HCT116 (cell line): ENCODE measurements around the gene NR4A1.

Experiments
- POLR2A ChIP-seq: IDR thresholded peaks from 2 replicates; pipeline ENCODE4 v1.7.0; 2011; ENCODE audit warnings: borderline replicate concordance; ENCODE audit not compliant: insufficient read depth, insufficient read length; ENCODE audit errors: extremely low read depth
- TF ChIP-seq, protein P1 (sequence below): IDR thresholded peaks from 2 replicates; pipeline ENCODE4 v1.6.1; 2012
- TF ChIP-seq, protein P2 (sequence below): IDR thresholded peaks from 2 replicates; pipeline ENCODE4 v1.6.1; 2012; ENCODE audit warnings: low read depth
- TF ChIP-seq, protein P3 (sequence below), 3 experiments: fragments of 200-600 bp in 1 of 3; sonication (generic) in 1 of 3; IDR thresholded peaks in 2 of 3; conservative IDR thresholded peaks in 1 of 3; 2 replicates each; pipeline ENCODE4 v1.5.1; 2012 to 2017; ENCODE audit warnings: low read depth in 2 of 3, low read length in 2 of 3, antibody characterized with exemption in 1 of 3, borderline replicate concordance in 1 of 3, control low read depth in 1 of 3, mild to moderate bottlenecking in 1 of 3, mixed read lengths in 1 of 3, mixed run types in 1 of 3, moderate library complexity in 1 of 3; ENCODE audit not compliant: insufficient read depth in 1 of 3

- TF ChIP-seq, protein P1, sequence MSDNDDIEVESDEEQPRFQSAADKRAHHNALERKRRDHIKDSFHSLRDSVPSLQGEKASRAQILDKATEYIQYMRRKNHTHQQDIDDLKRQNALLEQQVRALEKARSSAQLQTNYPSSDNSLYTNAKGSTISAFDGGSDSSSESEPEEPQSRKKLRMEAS, result no peak
- TF ChIP-seq, protein P2, sequence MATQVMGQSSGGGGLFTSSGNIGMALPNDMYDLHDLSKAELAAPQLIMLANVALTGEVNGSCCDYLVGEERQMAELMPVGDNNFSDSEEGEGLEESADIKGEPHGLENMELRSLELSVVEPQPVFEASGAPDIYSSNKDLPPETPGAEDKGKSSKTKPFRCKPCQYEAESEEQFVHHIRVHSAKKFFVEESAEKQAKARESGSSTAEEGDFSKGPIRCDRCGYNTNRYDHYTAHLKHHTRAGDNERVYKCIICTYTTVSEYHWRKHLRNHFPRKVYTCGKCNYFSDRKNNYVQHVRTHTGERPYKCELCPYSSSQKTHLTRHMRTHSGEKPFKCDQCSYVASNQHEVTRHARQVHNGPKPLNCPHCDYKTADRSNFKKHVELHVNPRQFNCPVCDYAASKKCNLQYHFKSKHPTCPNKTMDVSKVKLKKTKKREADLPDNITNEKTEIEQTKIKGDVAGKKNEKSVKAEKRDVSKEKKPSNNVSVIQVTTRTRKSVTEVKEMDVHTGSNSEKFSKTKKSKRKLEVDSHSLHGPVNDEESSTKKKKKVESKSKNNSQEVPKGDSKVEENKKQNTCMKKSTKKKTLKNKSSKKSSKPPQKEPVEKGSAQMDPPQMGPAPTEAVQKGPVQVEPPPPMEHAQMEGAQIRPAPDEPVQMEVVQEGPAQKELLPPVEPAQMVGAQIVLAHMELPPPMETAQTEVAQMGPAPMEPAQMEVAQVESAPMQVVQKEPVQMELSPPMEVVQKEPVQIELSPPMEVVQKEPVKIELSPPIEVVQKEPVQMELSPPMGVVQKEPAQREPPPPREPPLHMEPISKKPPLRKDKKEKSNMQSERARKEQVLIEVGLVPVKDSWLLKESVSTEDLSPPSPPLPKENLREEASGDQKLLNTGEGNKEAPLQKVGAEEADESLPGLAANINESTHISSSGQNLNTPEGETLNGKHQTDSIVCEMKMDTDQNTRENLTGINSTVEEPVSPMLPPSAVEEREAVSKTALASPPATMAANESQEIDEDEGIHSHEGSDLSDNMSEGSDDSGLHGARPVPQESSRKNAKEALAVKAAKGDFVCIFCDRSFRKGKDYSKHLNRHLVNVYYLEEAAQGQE, result no peak
- TF ChIP-seq, protein P3, sequence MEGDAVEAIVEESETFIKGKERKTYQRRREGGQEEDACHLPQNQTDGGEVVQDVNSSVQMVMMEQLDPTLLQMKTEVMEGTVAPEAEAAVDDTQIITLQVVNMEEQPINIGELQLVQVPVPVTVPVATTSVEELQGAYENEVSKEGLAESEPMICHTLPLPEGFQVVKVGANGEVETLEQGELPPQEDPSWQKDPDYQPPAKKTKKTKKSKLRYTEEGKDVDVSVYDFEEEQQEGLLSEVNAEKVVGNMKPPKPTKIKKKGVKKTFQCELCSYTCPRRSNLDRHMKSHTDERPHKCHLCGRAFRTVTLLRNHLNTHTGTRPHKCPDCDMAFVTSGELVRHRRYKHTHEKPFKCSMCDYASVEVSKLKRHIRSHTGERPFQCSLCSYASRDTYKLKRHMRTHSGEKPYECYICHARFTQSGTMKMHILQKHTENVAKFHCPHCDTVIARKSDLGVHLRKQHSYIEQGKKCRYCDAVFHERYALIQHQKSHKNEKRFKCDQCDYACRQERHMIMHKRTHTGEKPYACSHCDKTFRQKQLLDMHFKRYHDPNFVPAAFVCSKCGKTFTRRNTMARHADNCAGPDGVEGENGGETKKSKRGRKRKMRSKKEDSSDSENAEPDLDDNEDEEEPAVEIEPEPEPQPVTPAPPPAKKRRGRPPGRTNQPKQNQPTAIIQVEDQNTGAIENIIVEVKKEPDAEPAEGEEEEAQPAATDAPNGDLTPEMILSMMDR (IDR thresholded peaks at IDR 0.05 in 2 of 3, conservative IDR thresholded peaks at IDR 0.05 in 1 of 3; ENCODE audit: borderline replicate concordance in 1 of 3, insufficient read depth in 1 of 3, low read depth in 2 of 3, low read length in 2 of 3), result no peak
- no peak for TF ChIP-seq POLR2A
Observed at GRCh38 chr12:52057638-52058576, 6.7 kb downstream of the NR4A1 start.
